H1 (cell line): ENCODE results near the gene RRAGC. TPM values are rescaled to one million over a fixed set of nuclear protein-coding genes. Genes with fewer than 3 reads are reported as not detected.

ENCODE experiments used
- EGR1 ChIP-seq: IDR thresholded peaks from 2 replicates; pipeline ENCODE4 v1.6.1; 2011; ENCODE audit warnings: low read depth, low read length, borderline replicate concordance
- GABPA ChIP-seq: IDR thresholded peaks from 2 replicates; pipeline ENCODE4 v1.6.1; 2011; ENCODE audit warnings: mild to moderate bottlenecking, low read length, moderate library complexity, borderline replicate concordance; ENCODE audit not compliant: insufficient read depth
- SRF ChIP-seq: IDR thresholded peaks from 2 replicates; pipeline ENCODE4 v1.6.1; 2011; ENCODE audit warnings: mild to moderate bottlenecking, low read depth, low read length, moderate library complexity
- polyA plus RNA-seq, 7 experiments: library from polyadenylated mRNA; depleted of rRNA in 3 of 7; stranded (reverse) in 5 of 7; unstranded in 2 of 7; fragments of >200 nt in 5 of 7; fragments of 200-250 nt in 2 of 7; gene quantifications; 1 replicate in 5 of 7; 2 replicates in 1 of 7; 4 replicates in 1 of 7; pipeline versions ENCODE4 v1.2.1 to v1.2.3, GENCODE V29; 2011 to 2013; ENCODE audit warnings: missing spikeins in 2 of 7, mixed read lengths in 2 of 7
- total RNA-seq: library from RNA; stranded (reverse); fragmentation: NEBNext Ultra II Directional; extraction: Animal tissue kit (Norgen Biotek cat#: 25700); gene quantifications from 2 replicates; pipeline ENCODE4 v1.2.1, GENCODE V29; 2021
- TF ChIP-seq, protein P1 (sequence below), 3 experiments: IDR thresholded peaks; 1 replicate in 2 of 3; 2 replicates in 1 of 3; pipeline versions ENCODE4 v1.5.1 to v1.6.1; 2011; ENCODE audit warnings: low read length in 3 of 3, mild to moderate bottlenecking in 3 of 3, inconsistent platforms in 2 of 3, low read depth in 1 of 3, moderate library complexity in 1 of 3; ENCODE audit not compliant: insufficient read depth in 1 of 3; ENCODE audit errors: control extremely low read depth in 1 of 3
- TF ChIP-seq, protein P2 (sequence below): IDR thresholded peaks from 2 replicates; pipeline ENCODE4 v1.6.1; 2012; ENCODE audit warnings: inconsistent platforms

RRAGC gene
- total and polyA plus RNA-seq, 2 of the 8 experiments (the other 6 are each of a cell fraction or from before 2014, with no cell fraction given) = 12.0 to 16.5 TPM

GRCh38 chr1:38888423-38889333, 29.1 kb upstream of the RRAGC start (continued):
- TF ChIP-seq, protein P1, sequence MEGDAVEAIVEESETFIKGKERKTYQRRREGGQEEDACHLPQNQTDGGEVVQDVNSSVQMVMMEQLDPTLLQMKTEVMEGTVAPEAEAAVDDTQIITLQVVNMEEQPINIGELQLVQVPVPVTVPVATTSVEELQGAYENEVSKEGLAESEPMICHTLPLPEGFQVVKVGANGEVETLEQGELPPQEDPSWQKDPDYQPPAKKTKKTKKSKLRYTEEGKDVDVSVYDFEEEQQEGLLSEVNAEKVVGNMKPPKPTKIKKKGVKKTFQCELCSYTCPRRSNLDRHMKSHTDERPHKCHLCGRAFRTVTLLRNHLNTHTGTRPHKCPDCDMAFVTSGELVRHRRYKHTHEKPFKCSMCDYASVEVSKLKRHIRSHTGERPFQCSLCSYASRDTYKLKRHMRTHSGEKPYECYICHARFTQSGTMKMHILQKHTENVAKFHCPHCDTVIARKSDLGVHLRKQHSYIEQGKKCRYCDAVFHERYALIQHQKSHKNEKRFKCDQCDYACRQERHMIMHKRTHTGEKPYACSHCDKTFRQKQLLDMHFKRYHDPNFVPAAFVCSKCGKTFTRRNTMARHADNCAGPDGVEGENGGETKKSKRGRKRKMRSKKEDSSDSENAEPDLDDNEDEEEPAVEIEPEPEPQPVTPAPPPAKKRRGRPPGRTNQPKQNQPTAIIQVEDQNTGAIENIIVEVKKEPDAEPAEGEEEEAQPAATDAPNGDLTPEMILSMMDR (IDR thresholded peaks at IDR 0.05; ENCODE audit: control extremely low read depth in 1 of 3, insufficient read depth in 1 of 3, low read depth in 1 of 3, low read length in 3 of 3) = no peak
- TF ChIP-seq, protein P2, sequence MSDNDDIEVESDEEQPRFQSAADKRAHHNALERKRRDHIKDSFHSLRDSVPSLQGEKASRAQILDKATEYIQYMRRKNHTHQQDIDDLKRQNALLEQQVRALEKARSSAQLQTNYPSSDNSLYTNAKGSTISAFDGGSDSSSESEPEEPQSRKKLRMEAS = no peak
- TF ChIP-seq EGR1 = no peak
- no peak for TF ChIP-seq GABPA
- TF ChIP-seq SRF = no peak
- TF ChIP-seq, all 59 proteins: peak for 0
